Measurements from ENCODE around the gene HIVEP3. TPM values are rescaled to one million over a fixed set of nuclear protein-coding genes. Genes with fewer than 3 reads are reported as not detected.

The HIVEP3 gene
- total RNA-seq, 1 donor from 2014 or later: 21.5 TPM

- DNase-seq: no peak
Measured at GRCh38 chr1:41494351-41495209, 424.1 kb downstream of the HIVEP3 start.

GRCh38 chr1:41493626-41494350 is 424.9 kb downstream of the HIVEP3 start:
- DNase-seq: no peak

GRCh38 chr1:41493117-41493536 is 425.6 kb downstream of the HIVEP3 start:
- DNase-seq: no peak

- no peak for DNase-seq
Measured at GRCh38 chr1:41492341-41492848, 426.3 kb downstream of the HIVEP3 start.

GRCh38 chr1:41490911-41491310 is 427.8 kb downstream of the HIVEP3 start:
- no peak for DNase-seq

- no peak for DNase-seq
Measured at GRCh38 chr1:41489561-41489960, 429.2 kb downstream of the HIVEP3 start.

- DNase-seq: no peak
Measured at GRCh38 chr1:41488040-41488951, 430.4 kb downstream of the HIVEP3 start.

- no peak for DNase-seq
Measured at GRCh38 chr1:41487126-41488039, 431.3 kb downstream of the HIVEP3 start.

GRCh38 chr1:41486371-41487125 is 432.2 kb downstream of the HIVEP3 start:
- no peak for DNase-seq

GRCh38 chr1:41486053-41486370 is 432.7 kb downstream of the HIVEP3 start:
- DNase-seq: no peak

- DNase-seq: no peak
Measured at GRCh38 chr1:41485605-41486004, 433.1 kb downstream of the HIVEP3 start.

- DNase-seq: no peak
Measured at GRCh38 chr1:41484402-41485241, 434.1 kb downstream of the HIVEP3 start, which contains the start of gene EDN2. TSS of gene EDN2 (minus strand) at chr1:41484683. CDS start at chr1:41484601, 82 bp downstream.

GRCh38 chr1:41483960-41484401 is 434.7 kb downstream of the HIVEP3 start:
- DNase-seq: no peak

GRCh38 chr1:41483001-41483850 is 435.5 kb downstream of the HIVEP3 start:
- DNase-seq: no peak

GRCh38 chr1:41482001-41482765 is 436.5 kb downstream of the HIVEP3 start:
- no peak for DNase-seq

- no peak for DNase-seq
Measured at GRCh38 chr1:41481109-41481775, 437.5 kb downstream of the HIVEP3 start.

All from occipital lobe (tissue), 2 donors.